ENCODE data around the gene PLIN4.

The PLIN4 gene

DNA sequence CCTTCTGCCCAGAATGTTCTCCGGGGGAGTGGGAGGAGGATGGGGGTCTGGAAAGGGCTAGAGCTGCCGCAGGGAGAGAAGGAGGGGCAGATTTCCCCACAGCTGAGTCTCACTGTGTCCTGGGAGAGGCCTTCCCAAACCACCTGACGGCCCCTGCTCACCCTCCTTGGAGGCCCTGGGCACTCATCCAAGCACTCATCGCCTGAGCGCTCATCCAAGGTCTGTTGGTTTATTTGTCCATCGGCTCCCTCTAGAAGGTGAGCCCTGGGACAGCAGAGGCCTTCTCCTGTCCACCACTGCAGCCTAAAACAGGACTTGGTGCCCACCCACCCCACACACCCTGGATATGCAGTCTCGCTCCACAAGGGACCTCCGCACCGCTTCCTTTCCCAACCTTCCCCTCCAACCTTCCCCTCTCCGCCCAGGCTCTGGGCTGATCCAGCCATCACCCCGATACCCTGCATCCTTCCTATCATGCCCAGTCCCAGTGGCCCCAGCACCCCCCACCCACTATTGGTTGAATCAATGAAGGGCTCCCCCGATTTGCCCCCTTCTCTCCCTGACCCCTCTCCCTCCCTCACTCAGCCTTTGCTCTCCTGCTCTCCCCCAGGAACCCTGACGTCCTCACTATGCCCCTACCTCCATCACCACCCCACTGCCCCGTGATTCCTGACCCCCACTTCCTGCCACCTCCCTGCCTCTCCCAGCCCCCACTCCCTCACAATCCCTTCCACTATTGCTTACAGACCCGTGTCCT lies 62.4 kb downstream of the PLIN4 start:
- no peak for DNase-seq (ENCODE audit: low read depth in 2 of 2)

DNA sequence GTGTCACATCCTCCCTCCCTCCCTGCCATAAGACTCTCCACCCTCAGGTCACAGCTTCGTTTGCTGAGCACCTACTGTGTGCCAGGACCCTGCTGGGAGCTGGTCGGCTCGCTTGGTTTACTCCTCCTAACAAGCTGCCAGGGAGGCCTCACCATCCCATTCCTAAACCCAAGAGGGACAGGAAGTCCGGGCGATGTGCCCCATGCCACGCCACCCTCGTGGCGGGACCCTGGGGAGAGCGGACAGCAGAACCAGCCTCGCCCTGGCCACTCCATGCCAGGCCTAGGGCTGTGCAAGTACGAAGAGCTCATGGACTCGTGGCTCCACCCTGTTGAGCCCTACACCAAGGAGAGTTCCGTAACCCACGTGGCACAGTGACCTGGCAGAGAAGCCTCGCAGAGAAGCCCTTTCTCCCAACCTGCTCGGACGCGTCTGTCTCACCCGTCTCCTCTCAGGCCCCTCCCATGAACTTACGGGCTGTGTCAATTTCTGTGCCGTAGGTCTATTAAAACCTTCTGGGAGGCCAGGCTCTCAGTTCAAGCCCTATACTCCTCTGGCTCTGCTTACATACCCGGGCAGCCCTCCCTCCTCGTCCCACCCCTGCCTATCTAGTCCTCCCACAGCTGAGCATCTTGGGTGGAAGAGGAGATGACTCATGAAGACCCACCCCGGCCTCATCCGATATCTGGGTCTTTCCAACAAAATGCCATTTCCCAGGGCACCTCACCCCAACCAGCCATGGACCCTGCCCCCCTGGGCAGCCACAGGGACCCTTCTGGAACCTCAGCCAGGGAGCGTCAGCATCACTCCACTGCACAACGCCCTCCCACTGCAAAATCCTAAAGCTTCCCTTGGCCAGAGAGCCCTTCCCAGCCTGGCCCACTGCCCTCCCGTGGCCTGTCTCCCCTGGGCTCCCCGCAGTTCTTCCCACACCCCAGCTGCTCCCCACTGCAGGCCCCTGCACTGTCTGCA lies 63.3 kb downstream of the PLIN4 start:
- no peak for DNase-seq (ENCODE audit: low read depth in 2 of 2)

DNA sequence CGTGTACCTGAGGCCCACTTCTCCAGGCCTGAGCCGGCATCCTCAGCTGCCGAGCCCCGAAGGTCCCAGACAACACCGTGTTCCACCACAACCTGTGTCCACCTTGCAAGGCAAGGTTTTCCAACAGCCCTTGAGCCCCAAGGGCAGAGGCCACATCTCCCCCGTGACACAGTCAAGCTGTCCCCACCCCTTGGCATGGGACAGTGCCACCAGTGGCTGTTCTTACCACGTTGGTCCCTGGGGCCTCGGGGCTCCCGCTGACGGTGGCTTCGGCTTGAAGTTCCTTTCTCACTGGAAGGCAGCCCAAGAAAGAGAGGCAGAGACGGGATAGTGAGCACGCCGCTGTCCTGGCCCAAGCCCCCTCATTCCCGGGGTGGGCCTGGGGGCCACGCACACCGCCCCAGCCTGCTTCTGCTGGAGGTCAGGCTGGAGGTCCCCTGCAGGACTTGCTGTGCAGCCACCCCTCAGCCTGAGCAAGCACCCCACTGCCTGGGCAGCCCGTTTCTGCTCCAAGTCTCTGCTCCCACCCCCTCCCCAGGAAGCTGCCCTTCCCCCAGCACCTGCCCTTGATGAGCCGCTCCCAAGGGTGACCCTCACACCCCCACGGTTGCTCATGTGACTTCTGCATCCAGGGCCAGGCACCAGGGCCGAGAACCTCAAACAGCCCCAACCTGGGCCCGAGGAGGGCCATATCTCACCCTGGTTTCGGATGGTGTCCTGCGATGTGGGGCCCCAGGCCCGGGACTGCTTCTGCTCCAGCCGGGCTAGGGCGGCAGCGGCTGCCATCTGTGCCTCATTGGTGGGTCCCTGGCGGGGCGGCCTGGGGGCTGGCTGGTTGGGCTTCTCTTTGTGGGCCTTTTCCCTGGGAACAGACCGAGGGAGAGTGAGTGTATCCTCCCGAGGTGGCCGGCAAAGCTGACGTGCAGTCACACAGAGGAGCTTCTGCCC lies 64.8 kb downstream of the PLIN4 start:
- no peak for DNase-seq (ENCODE audit: low read depth in 2 of 2)

DNA sequence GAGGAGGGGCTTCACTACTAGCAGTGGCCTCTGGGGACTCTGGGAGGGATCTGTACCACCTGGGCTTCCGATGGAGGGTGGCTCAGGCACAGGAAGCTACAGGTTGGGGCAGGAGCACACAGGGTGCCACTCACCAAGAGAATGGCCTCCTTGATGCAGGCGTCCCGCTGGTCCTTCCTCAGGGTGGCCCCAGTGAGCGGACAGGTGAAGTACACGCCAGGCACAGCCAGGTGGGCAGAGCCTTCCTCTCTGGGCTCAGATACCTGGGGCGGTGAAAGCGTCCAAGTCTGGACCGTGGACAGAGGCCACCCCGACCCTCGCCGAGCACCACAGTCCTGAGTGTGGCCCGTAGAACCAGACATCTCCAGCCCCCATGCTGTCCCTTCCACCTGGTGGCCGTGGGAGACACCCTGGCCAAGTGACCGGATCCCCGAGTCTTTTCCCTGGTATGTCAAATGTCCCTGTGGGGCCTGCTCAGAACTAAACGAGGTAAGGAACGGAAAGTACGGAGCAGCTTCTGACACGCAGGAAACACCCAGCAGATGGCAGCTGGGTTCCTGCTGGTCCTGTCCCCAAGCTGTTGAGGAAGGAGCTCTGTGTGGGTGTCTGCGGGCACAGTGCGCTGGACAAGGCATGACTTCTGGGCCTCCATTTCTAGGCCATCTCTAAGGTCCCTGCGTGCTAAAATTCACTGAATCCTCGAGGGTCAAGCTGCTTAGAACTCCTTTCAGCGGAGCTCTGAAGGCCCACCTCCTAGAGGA lies 65.9 kb downstream of the PLIN4 start:
- no peak for DNase-seq (ENCODE audit: low read depth in 2 of 2)

Data from stimulated activated CD8-positive, alpha-beta memory T cell treated with anti-CD3 and anti-CD28 coated beads, Interleukin-15, amount 100 ng/mL, for 4 hours (primary cell).